GM23248 (cell line): Measurements from ENCODE around the gene KCNA10. TPM values are rescaled to one million over a fixed set of nuclear protein-coding genes. Genes with fewer than 3 reads are reported as not detected.

Source experiments
- DNase-seq: peaks from one replicate; pipeline ENCODE4 v3.0.0-alpha.2; 2015
- H2AFZ ChIP-seq: fragments of 200-600 bp; sonication (generic); 2 replicates; pipeline ENCODE4 v1.6.1; 2016; ENCODE audit warnings: antibody characterized with exemption
- H3F3A ChIP-seq: fragments of 200-600 bp; sonication (generic); 2 replicates; pipeline ENCODE4 v1.6.1; 2016; ENCODE audit warnings: mild to moderate bottlenecking, antibody characterized with exemption, mixed run types; ENCODE audit not compliant: insufficient read depth
- H3K27ac ChIP-seq: fragments of 200-600 bp; sonication (generic); 2 replicates; pipeline ENCODE4 v1.5.1; 2016; ENCODE audit warnings: mild to moderate bottlenecking
- H3K27me3 ChIP-seq: fragments of 200-600 bp; sonication (generic); replicated peaks from 2 replicates; pipeline ENCODE4 v1.6.1; 2016; ENCODE audit warnings: mild to moderate bottlenecking; ENCODE audit not compliant: insufficient read depth
- H3K36me3 ChIP-seq: fragments of 200-600 bp; sonication (generic); 2 replicates; pipeline ENCODE4 v1.6.1; 2016; ENCODE audit warnings: low read depth, mild to moderate bottlenecking
- H3K4me1 ChIP-seq: fragments of 200-600 bp; sonication (generic); 2 replicates; pipeline ENCODE4 v1.6.1; 2016; ENCODE audit warnings: mild to moderate bottlenecking; ENCODE audit not compliant: insufficient read depth
- H3K4me2 ChIP-seq: fragments of 200-600 bp; sonication (generic); one replicate; pipeline ENCODE4 v1.6.1; 2016; ENCODE audit warnings: mild to moderate bottlenecking; ENCODE audit not compliant: unreplicated experiment
- H3K4me3 ChIP-seq: fragments of 200-600 bp; sonication (generic); 2 replicates; pipeline ENCODE4 v1.5.1; 2016; ENCODE audit warnings: mild to moderate bottlenecking
- H3K79me2 ChIP-seq: fragments of 200-600 bp; sonication (generic); 2 replicates; pipeline ENCODE4 v1.6.1; 2016; ENCODE audit warnings: mild to moderate bottlenecking; ENCODE audit not compliant: insufficient read depth
- H3K9ac ChIP-seq: fragments of 200-600 bp; sonication (generic); 2 replicates; pipeline ENCODE4 v1.6.1; 2016; ENCODE audit warnings: mild to moderate bottlenecking
- H3K9me2 ChIP-seq: fragments of 200-600 bp; sonication (generic); 2 replicates; pipeline ENCODE4 v1.6.1; 2016; ENCODE audit warnings: mixed run types, mild to moderate bottlenecking, moderate library complexity; ENCODE audit not compliant: insufficient read depth
- H3K9me3 ChIP-seq: fragments of 200-600 bp; sonication (generic); one replicate; pipeline ENCODE4 v1.6.1; 2017; ENCODE audit warnings: low read depth
- H4K20me1 ChIP-seq: fragments of 200-600 bp; sonication (generic); 2 replicates; pipeline ENCODE4 v1.6.0; 2016; ENCODE audit not compliant: insufficient read depth
- EZH2 ChIP-seq: fragments of 200-600 bp; sonication (generic); IDR thresholded peaks from 2 replicates; pipeline ENCODE4 v1.6.1; 2018; ENCODE audit warnings: antibody characterized with exemption, mild to moderate bottlenecking; ENCODE audit not compliant: insufficient read depth, poor library complexity, severe bottlenecking
- EZH2phosphoT487 ChIP-seq: fragments of 200-600 bp; sonication (generic); IDR thresholded peaks from 2 replicates; pipeline ENCODE4 v1.6.1; 2018; ENCODE audit warnings: antibody characterized with exemption, moderate library complexity, mild to moderate bottlenecking, low read depth; ENCODE audit not compliant: insufficient read depth
- WGBS, 2 experiments: methylation state at CpG; one replicate each; pipeline ENCODE4 v1.1.6; 2015 to 2017; ENCODE audit warnings: low lambda C conversion rate in 2 of 2, low coverage in 1 of 2; ENCODE audit errors: missing lambda C conversion rate in 2 of 2; 5-methylcytosine and 5-hydroxymethylcytosine counted together
- in situ Hi-C: fragments of 300-500 bp; cut with MboI; formaldehyde crosslinking; loops from 2 replicates; pipeline ENCODE4 v1.15.0; 2020
- polyA plus RNA-seq: library from polyadenylated mRNA; unstranded; fragments of >200 nt; fragmentation: Nextera tagmentation; extraction: Ambion mirVana; gene quantifications from 2 replicates; pipeline ENCODE4 v1.2.1, GENCODE V29; 2016
- total RNA-seq: library from RNA; depleted of rRNA; stranded (reverse); fragments of >200 nt; shearing (Covaris generic); gene quantifications from 2 replicates; pipeline ENCODE4 v1.2.3, GENCODE V29; 2014

The KCNA10 gene
- total and polyA plus RNA-seq, 2 experiments from 2014 or later, result not detected

- no peaks in the 10 kb centered on the region for H3K4me1 ChIP-seq
- no peak overlapping the region for H3K4me3 ChIP-seq
- H3K27me3 ChIP-seq, result peaks cover 31% of the 10 kb centered on the region
- H4K20me1 ChIP-seq, result no peaks in the 10 kb centered on the region
- H3K79me2 ChIP-seq, result no peaks in the 10 kb centered on the region
- no peaks in the 10 kb centered on the region for H3K36me3 ChIP-seq
- WGBS, 2 experiments, result 70 to 73% methylated on average over 5 of the region's 5 CpGs
- H3K9ac ChIP-seq, result no peak overlapping the region
- H3K4me2 ChIP-seq, result no peak overlapping the region
- H3K9me2 ChIP-seq, result no peaks in the 10 kb centered on the region
- H3F3A ChIP-seq, result no peaks in the 10 kb centered on the region
- no peak overlapping the region for H3K27ac ChIP-seq
- no peak overlapping the region for H2AFZ ChIP-seq
- H3K9me3 ChIP-seq, result no peaks in the 10 kb centered on the region
- TF ChIP-seq EZH2 (no peak), EZH2phosphoT487 (no peak)
- no peak for DNase-seq
- in situ Hi-C loops, result no loop called here
Measured at GRCh38 chr1:110503471-110503870, 15.5 kb downstream of the KCNA10 start.

DNA sequence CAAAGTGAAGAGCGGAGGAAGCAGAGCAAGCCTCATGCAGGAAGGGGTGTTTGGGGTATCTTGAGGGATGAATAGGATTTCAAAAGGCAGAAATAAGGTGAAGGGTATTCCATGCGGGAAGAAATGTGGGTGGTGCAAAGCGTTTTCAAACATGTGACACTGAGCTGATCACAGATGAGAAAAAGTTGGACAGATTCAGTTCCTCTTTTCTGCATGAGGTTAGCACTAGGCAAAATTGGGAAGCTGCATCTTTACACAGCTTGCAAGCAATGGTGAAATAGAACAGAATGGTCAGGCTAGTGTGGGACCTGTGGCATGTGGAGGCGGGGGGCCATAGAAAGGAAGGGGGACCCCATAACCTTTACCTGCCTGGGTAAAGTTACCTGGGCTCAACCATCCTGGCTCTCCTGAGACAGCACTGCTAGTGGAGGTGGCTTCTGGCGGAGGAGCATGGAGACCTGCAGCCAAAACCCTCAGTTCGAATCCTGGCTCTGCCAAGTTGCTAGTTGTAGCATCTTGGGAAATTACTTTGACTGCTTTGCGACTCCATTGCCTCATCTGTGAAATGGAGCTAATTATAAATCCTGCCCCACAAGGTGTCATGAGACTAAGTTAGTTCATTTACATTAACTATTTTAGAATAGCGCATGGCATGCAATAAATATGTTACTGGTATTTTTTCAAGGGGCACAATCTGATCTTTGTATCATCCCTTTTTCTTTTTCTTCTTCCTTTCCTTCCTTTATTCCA lies 16.4 kb downstream of the KCNA10 start:
- in situ Hi-C loops, result no loop called here
- no peaks in the 10 kb centered on the region for H3K4me1 ChIP-seq
- no peaks in the 10 kb centered on the region for H3K36me3 ChIP-seq

DNA sequence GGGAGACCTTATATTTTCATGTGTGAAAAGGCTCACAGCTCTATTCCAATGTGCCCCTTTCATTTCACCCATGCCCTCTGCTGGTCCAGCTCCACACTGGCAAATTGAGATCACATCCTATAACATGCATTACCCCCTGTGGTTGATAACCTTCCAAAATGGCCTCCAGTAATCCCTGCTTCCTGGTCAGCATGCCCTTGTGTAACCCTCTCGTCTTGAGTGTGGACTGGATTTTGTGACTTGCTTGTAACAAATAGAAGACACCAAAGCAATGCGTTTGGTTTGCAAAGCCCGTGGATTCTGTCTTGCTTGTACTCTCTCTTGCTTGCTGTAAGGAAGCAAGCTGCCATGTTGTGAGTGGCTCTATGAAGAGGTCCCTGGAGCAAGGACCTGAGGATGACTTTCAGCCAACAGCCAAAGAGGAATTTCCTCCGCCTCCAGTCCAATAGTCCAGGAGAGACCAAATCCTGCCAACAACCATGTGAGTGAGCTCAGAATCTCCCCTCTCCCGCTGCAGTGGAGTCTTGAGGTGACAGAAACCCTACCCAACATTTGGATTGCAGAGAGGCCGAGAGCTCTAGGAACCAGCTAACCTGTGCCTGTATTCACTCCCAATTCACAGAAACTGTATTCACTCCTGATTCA lies 17.4 kb downstream of the KCNA10 start:
- Histone ChIP-seq H3K27me3 (peaks cover 31% of the 10 kb centered on the region; the same call in 1 of the 2 replicates), H3K4me2 (no peak overlapping the region), H3F3A (no peaks in the 10 kb centered on the region), H2AFZ (no peak overlapping the region), H3K4me3 (no peak overlapping the region), H3K9me2 (no peaks in the 10 kb centered on the region), H3K36me3 (no peaks in the 10 kb centered on the region), H3K4me1 (no peaks in the 10 kb centered on the region), H4K20me1 (no peaks in the 10 kb centered on the region), H3K79me2 (no peaks in the 10 kb centered on the region), H3K27ac (no peak overlapping the region), H3K9me3 (no peaks in the 10 kb centered on the region), H3K9ac (no peak overlapping the region)
- in situ Hi-C loops, result no loop called here
- no peak for DNase-seq
- 59 to 61% methylated on average over 6 of the region's 6 CpGs for WGBS, 2 experiments
- TF ChIP-seq EZH2phosphoT487 (no peak), EZH2 (no peak)

More for the DNA sequence above, 16.4 kb downstream of the KCNA10 start:
- no peak overlapping the region for H2AFZ ChIP-seq
- H4K20me1 ChIP-seq, result no peaks in the 10 kb centered on the region
- 48 to 49% methylated on average over 8 of the region's 8 CpGs for WGBS, 2 experiments
- H3K4me2 ChIP-seq, result no peak overlapping the region
- TF ChIP-seq EZH2, result no peak
- TF ChIP-seq EZH2phosphoT487, result no peak
- no peaks in the 10 kb centered on the region for H3K79me2 ChIP-seq
- no peak overlapping the region for H3K27ac ChIP-seq
- DNase-seq, result no peak
- no peaks in the 10 kb centered on the region for H3F3A ChIP-seq
- no peaks in the 10 kb centered on the region for H3K9me3 ChIP-seq
- peaks cover 31% of the 10 kb centered on the region for H3K27me3 ChIP-seq
- no peaks in the 10 kb centered on the region for H3K9me2 ChIP-seq
- H3K4me3 ChIP-seq, result no peak overlapping the region
- H3K9ac ChIP-seq, result no peak overlapping the region

DNA sequence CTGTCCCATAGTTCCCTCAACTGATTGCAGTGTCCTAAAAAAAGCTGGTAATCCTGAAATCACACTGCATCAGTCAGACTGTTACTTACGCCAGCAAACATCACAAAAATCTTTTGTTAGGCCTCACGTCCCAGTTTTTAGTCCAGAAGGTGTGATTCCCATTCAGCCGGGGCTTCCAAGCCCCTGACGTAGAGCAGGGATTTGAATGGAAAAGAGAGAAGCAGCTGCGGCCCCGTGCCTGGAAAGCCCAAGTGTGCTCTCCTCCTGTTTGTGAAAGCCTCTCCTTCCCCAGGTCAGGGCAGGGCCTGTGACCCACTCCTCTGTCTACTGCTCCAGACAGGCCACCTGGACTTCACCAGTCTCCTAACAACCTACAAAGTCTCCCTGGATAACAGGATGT lies 20.7 kb downstream of the KCNA10 start:
- Histone ChIP-seq H3K36me3 (no peaks in the 10 kb centered on the region), H2AFZ (no peak overlapping the region), H3K9me3 (no peaks in the 10 kb centered on the region), H3K4me2 (no peak overlapping the region), H3K27me3 (0 out of 2 replicates have a peak, but pooled peaks cover 9% of the 10 kb centered on the region), H3K79me2 (no peaks in the 10 kb centered on the region), H3K4me3 (no peak overlapping the region), H3K27ac (no peak overlapping the region), H4K20me1 (no peaks in the 10 kb centered on the region), H3K9me2 (no peaks in the 10 kb centered on the region), H3K4me1 (no peaks in the 10 kb centered on the region), H3F3A (no peaks in the 10 kb centered on the region), H3K9ac (no peak overlapping the region)
- no peak for DNase-seq
- WGBS, 2 experiments, result 40 to 55% methylated on average over 6 of the region's 6 CpGs
- in situ Hi-C loops, result loop anchor here (10.0 kb wide), 1 partner anchor 293 kb away; no protein-coding TSS in a partner anchor
- no peak for TF ChIP-seq EZH2phosphoT487
- no peak for TF ChIP-seq EZH2
